Hepatic stellate cell (primary cell): Measurements from ENCODE around the gene FBXO8.
"Not testable (repeated sequence)": the region's sequence is repeated elsewhere in the genome, so short reads cannot be mapped to it uniquely, and the experiment has no call there.

Experiments
- DNase-seq: peaks from one replicate; pipeline ENCODE4 v3.0.0; 2011; ENCODE audit warnings: low spot score

FBXO8 gene

DNA sequence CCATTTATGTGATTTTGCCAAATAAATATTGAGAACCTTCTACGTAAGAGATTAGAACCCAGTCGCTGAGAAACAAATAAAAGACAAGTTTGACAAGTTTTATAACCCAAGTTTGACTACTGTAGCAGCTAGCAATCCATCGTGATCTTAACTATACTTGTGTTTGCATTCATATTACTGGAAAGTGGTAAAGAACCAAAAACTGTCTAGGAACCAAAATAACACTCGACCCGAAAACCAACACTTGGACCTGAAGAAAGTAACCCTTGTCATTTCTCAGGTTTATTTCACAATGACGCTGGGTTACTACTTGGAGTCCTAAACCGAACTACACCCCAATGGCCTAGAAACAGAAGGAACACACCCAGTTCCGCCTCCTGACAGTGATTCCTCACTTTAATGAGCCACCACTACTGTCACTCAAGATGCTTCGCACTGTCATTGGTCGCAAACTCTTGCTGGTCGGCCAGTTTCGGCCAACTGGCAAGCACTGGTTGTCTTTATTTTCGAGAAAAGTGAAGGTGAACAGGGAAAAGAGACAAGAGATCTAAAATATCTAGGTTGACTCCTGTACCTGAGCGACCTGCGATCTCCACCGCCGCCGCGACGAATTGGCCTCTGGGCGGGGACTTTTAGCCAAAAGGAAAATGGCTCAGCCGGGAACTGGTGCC lies 496 bp downstream of the FBXO8 start:
- peak; percentile 88 for DNase-seq

DNA sequence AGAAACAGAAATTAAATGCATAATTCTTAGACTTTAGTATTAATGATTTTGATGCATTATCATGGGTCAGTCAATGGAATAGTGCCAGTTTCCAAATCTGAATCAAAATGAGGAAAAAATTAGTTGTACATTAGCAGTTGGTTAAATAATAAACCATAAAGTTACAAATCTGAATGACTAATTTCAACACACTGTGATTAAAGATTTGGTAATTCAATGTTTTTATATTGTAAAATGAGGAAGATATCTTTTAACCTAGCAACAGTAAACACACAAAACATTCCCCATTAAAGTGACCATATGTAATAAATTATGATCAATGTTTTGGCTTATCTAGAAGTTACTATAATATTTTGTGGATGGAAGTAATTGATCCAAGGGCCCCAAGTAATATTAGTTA lies 1.6 kb downstream of the FBXO8 start:
- DNase-seq, result no peak

DNA sequence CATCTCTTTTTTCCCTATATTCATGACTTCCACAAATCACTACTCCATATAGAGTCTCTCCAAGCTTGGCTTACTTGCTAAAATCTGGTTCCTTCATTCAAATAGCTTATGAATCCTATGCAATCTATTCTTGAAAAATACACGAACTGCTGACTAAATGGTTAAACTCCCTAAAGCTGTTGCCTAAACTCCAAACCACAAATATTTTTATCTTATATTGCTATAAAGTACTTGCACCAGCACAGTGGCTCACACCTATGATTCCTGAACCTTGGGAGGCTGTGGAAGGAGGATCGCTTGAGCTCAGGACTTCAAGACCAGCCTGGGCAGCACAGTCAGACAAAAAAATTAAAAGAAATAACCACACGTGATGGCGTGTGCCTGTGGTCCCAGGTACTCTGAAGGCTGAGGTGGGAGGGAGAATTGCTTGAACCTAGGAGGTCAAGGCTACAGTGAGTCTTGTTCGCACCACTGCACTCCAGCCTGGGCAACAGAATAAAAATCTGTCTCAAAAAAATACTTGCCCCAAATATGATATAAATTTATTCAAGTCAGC lies 2.2 kb downstream of the FBXO8 start:
- DNase-seq, result no peak

DNA sequence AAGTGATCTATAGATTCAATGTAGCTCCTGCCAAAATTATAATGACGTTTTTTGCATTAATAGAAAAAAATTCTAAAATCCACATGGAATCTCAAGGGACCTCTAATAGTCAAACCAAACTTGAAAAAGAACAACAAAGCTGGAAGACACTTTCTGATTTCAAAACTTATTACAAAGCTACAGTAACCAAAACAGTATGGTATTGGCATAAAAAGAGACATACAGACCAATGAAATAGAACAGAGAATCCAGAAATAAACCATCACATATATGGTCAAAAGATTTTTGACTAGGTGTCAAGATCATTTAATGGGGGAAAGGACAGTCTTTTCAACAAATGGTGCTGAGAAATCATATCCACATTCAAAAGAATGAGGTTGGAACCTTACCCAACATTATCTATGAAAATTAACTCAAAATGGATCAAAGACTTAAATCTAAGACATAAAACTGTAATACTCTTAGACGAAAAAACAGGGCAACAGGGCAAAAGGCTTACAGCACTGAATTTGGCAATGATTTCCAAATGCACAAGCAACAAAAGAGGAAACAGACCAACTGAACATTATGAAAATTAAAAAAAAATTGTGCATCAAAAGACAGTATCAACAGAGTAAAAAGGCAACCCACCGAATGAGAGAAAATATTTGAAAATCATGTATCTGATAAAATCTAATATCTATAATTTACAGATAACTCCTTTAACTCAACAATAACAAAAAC lies 3.9 kb downstream of the FBXO8 start:
- DNase-seq, result no peak

DNA sequence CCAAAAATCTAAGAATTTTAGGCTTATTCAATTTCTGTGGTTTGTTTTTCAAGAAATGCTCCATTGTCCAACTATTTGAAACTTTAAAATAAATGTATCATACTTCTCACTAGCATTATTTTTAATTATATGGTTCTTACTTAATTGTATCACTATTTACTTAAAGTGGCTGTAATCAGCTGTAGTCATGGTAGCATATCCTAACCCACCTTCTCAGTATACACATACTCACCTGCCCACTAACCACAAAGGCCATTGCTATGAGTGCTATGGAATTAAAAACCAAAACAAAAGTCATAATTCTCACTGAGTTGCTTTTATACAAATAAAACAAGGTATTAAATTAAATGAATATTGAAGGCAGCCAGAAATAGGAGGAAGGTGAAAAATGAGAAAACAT lies 5.0 kb downstream of the FBXO8 start:
- no peak for DNase-seq

DNA sequence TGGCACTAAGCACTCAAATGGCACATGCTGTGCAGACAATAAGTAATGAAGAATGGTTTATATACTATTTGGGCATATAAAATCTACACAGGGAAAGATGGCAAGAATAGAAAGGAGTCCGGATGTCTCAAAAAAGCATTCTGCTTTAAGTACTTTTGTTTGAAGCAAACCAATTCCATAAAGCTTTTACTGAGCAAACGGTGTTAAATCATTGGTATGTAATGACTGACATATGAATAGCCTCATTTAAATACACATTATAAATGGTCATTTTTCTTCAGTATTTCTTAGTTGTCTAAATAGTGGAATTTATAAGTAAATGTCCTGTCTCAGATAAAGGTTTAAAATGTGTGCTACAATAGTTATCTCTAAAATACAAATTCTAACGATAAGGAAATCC lies 6.0 kb downstream of the FBXO8 start:
- no peak for DNase-seq

DNA sequence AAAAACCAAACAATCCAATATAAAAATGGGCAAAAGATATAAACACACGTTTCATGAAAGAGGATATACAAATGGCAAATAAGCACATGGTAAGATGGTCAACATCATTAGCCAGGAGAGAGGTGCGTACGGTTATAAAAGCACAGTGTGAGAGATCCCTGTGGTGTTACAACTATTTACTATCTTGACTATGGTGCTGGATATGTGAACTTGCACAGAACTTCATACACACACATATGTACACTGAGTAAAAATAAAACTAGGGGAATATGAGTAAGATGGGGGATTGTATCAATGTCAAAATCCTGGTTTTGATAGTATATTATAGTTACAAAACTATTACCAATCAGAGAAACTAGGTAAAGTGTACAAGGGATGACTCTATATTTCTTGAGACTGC lies 8.4 kb downstream of the FBXO8 start:
- no peak for DNase-seq

DNA sequence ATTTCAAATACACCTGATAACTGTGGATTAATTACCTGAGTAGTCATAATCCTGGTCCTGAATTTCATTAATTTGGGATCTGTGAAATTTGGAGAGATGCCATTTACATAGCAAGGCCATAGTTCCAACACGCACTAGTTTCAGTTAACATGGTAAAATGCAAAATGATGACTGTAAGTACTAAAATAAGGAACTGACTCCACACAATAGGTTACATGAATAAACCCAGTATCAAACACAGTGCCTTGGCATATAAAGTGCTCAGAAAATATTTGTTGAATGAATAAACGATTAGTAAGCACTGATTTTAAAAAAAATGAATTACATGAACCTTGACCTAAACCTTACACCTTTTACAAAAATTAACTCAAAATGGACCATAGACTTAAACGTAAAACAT lies 9.0 kb downstream of the FBXO8 start:
- no peak for DNase-seq

DNA sequence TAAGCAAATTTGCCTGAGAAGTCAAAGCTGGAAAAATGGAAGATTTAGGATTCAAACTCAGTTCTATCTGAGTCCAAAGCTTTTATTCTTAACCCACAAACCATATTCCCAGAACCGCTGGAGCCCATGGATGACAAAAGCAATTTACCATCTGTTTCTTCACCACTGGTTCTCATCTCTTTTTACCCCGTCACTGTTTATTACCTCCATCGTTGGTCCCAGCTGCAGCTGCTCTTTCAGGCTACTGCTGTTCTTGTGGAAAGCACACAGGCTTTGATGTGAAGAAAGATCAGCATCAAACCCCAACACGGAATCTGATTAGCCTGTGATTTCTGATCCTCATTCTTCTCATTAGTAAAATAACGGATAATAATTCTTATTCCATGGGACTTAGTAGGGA lies 9.5 kb downstream of the FBXO8 start:
- DNase-seq, result no peak

DNA sequence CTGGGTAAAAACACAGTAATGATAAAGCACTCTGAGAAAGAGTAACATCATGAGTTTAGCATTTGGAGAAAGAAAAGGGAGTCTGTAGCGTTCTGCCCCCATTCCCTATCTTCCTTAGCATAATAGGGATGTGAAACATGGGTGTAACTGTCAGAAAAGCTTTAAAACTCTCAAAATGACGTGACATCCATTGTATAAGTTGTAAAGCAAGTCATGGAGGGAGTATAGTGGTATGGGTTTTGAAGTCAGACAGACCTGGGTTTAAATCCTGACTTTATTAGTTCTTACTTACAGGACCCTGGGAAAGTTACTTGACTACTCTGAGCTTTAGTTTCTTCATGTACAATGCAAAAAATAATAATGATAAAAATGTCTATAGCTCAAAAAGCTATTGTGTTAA lies 17.1 kb downstream of the FBXO8 start:
- DNase-seq, result no peak

DNA sequence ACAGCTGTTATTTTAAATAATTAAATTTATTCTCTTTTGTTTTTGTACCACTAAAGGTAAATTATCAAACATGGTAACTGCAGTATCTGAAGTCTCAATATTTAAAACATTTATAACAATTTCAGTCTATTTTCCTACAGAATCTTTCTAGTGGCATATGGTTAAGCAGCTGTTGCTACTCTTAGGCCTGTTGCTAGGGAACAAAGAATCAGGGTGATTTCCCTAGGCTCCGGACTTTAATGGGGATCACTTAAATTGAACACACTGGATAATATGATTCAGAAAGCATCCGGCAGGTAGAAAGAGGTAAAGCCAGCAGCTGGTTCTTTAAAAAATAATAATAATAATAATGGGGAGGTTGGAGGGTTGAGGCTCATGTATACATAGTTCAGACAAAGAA lies 17.6 kb downstream of the FBXO8 start:
- DNase-seq, result no peak

DNA sequence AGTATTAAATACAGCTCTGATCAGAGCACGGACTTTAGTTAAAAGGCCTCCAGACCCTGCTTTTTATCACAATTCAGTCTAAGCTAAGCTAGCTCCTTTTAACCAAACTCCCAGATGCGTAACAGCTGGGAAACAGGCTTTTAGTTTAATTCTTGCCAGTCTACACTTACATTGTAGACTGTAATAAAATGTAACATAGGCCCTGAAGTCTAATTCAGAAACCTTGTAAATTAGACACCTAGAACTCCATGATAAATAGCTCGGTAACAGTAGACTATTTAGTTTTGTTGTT lies 20.1 kb downstream of the FBXO8 start:
- no peak for DNase-seq

DNA sequence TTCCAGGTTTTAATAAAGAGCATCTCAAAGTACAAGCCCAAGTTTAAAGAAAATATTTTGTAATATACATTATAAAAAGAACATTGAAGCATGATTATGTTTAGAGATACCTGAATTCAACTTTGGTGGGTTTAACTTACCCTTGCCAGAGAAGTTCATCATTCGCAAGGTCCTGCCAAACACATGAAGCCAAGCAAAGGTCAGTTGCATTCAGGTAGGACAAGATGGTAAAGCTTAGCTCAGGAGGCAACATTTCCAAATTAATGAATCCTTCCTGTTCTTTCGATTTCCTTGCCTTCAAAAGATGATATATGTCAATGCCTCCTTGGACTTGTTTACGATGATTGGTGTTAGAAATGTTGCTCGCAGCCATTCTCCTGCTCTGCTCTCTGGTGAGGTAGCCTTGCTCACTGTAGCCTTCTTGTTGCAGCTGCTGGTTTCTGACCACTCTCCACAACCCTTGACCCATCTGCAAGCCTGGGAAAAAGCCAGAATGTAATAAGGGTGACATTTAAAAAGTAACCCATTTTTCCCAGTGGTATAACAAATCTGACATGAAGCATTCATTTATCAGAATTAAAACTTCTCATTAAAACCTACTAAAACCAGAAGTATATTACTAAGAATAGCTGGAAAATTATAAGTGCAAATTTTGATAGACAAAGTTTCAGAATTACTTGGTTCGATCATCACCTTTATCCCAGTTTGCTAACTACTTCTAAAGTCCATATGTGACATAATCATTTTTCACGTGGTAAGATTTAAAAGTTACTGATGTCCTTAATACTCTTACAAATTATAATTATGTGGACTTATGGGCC lies 20.6 kb downstream of the FBXO8 start:
- no peak for DNase-seq

DNA sequence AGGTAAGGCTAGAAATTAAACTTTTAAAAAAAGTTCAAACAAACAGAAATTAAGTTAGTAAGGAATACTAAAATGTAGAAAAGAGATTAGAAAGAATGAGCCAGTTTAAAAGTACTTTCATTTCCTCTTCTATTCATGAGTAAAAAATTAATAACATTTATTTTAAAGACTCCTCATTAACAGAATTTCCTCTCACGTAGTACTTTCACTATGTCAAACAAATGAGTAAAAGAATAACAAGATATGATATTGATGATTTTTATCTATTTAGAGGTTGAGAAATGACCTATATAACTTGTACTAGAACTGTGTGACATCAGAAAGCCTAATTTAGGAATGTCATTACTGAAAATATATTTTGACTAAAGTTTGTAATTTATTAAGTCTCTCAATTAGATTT lies 22.0 kb downstream of the FBXO8 start:
- DNase-seq, result not testable (repeated sequence)

DNA sequence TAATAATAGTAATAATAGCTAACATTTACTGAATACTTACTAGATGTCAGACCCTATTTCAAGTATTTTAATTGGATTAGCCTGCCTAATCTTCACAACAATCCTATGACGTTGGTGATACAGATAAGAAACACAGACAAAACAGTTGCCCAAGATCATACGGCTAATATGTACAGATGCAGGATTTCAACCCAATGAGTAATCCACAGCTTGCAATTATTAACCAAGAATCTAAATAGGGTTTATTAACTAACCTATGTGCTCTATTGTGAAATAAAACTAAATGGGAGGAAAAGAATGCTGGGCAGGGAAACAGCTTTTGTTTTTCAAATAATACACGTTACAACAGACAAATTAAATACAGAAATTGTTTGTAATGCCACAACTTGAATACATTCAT lies 23.4 kb downstream of the FBXO8 start:
- no peak for DNase-seq

DNA sequence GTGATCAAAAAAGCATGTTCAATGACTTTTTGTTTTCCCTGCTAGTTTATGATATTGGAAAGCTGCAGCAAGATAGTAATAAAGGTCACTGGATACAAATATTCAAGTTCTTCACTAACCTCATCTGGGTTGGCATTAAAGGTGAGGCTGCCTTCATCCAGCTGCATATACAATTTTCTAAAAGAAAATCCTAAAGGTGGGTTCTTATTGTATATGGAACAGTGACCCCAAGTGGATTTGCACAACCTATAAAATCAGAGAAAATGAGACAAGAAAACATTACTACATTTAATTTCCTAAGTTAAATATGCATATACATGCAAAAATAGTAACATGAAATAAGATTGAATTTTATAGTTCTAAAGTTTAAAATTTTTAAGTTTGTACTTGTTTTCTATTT lies 23.9 kb downstream of the FBXO8 start:
- no peak for DNase-seq

DNA sequence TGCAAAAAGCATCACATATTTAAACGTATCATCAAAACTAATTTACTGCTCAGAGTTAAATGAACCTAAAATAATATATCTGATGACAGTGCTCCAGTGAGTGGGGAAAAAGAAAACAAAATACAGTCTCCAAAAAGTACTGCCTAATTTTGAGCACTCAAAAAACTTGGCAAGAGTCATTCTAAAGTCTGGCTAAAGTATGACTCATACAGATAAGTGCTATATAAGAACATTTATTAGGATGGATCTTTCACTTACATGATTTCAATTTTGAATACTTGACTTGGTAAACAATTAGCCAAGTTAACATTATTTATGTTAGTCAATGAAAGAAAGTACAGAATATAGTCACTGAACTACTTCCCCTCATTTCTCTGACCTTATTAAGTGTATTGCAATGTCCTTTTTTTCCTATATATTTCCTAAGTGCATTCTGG lies 27.2 kb downstream of the FBXO8 start:
- peak; percentile 10 for DNase-seq

DNA sequence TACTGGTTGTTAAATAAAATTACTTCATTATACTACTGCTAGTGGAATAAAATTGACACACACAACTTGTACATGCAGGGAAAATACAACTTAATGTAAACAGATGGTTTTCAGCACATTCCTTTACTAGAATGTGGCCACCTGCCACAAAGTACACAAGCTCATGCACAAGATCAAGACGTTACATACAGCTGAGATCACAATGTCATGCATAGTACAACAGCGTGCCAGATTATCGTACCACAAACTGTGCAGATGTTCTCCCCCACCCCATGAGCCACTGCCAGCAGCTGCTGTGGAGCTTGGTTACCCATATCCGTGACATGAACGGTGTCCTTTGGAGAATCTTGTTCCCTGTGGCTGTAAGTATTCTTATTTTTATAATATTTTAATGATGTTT lies 27.7 kb downstream of the FBXO8 start:
- peak; percentile 22 for DNase-seq

DNA sequence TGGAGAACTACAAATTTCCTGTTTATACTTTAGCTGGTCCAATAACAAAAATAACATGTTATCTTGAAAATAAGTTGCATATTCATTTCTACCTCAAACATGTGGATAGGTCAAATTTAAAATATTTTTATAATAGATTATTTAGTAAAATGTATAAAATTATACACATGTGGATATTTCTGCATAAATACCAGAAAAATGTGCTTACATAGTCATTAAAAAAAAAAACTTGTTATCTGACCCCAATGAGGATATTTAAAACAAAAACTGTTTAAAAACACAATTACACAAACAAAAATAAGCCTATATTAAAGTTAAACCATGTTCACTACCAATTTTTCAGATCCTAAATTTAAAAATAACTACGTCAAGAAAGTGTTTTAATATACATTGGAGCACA lies 28.1 kb downstream of the FBXO8 start:
- no peak for DNase-seq

DNA sequence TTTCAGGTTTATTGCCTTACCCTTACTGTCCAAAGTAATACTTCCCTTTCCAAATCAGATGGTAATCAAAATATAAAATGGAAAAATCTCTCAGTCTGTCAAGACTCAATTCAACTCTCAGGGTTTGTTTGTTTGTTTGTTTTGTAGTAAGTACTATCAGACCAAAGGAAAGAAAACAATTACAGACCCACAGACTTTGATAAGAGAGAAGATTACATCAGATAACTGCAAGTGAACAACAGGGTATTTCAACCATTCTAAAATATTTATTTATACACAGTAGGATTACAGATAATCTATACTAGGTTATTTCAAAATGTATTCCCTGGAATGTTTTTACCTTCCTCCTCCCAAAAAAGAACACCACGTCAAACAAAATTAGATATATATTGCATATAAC lies 28.9 kb downstream of the FBXO8 start:
- DNase-seq, result no peak

DNA sequence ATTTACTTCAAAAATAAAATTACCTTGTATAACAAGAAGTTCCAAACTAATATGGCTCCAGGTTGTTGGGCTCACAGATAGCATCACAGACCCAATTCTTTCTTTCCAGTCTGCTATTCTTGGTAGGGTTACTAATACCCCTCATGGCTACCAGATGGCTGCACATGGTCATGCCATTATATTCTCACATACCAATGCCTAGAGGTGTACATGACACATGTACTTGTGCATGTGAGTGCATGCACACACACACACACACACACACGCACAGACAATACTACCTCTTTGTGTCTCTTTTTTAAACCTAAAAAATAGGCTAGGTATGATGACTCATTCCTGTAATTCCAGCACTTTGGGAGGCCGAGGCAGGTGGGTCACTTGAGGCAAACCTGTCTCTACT lies 31.1 kb downstream of the FBXO8 start:
- no peak for DNase-seq

DNA sequence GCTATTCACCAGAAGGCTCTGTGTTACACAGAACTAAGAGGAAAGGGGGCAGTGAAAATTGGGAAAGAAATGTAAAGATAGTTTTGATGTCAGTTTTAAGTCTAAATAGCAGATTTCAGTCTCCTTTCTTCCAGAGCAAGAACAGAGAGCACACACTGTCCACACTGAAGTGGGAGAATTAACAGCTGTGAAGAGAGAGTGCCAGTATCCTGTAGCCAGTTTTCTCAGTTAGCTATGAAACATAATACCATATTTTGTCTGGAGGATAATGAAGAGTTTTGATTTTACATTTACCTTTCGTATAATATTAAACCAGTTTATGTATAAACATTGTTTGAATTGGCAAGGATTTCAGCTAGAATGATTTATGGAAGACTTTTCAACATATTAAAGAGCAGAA lies 35.1 kb downstream of the FBXO8 start:
- DNase-seq, result no peak

DNA sequence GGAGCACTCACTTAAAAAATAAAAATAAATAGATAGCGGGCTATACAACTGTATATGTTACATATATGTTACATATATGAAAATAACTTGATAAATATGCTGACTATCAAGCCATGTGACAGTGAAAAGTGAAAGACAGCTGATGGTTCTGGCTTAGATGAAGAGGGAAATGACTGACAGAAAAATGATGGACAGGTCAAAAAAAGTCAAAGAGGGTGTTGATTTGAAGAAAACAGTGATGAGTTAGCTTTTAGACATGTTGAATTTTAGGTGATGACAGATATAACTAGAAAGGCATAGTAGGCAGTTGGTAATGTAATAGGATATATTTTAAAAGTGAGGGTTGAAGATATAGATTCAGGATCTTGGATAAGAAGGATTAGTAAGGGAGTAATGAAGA lies 37.8 kb downstream of the FBXO8 start:
- DNase-seq, result no peak
